H1 (cell line): ENCODE data around the gene ADTRP. TPM values are rescaled to one million over a fixed set of nuclear protein-coding genes. Genes with fewer than 3 reads are reported as not detected.

Source experiments
- CTCF ChIA-PET: fragments of 300-600 bp; sonication (Branson Sonifier 250); formaldehyde crosslinking; loops from one replicate; lab custom pipeline; 2021; ENCODE audit not compliant: partially characterized antibody; lab: Charles Lee
- POLR2A ChIA-PET: fragments of 300-600 bp; sonication (Branson Sonifier 250); formaldehyde crosslinking; loops from one replicate; lab custom pipeline; 2021; ENCODE audit warnings: inconsistent platforms; ENCODE audit not compliant: partially characterized antibody; lab: Charles Lee
- DNase-seq, 2 experiments: peaks; one replicate each; pipeline versions ENCODE4 v3.0.0 to v3.0.0-alpha.2; 2010 to 2022; ENCODE audit warnings: low spot score in 2 of 2, low read depth in 1 of 2, mixed read lengths in 1 of 2
- FAIRE-seq: peaks from 2 replicates; lab custom pipeline; 2011; peaks lifted over from hg19 to GRCh38; lab: Jason Lieb, UNC
- H2AFZ ChIP-seq: 2 replicates; pipeline ENCODE4 v1.8.1; 2012; ENCODE audit warnings: low read length, inconsistent platforms
- H2AK5ac ChIP-seq: 2 replicates; pipeline ENCODE4 v1.6.1; 2013; ENCODE audit warnings: low read depth, low read length
- H2BK120ac ChIP-seq: replicated peaks from 2 replicates; pipeline ENCODE3; 2013; ENCODE audit warnings: low read depth, low read length, inconsistent platforms
- H2BK12ac ChIP-seq: 2 replicates; pipeline ENCODE4 v1.6.1; 2013; ENCODE audit warnings: low read depth, low read length
- H2BK15ac ChIP-seq: 2 replicates; pipeline ENCODE4 v1.6.1; 2013; ENCODE audit warnings: low read length
- H2BK20ac ChIP-seq: 2 replicates; pipeline ENCODE4 v1.6.1; 2013; ENCODE audit warnings: low read length
- H2BK5ac ChIP-seq: 2 replicates; pipeline ENCODE4 v1.6.1; 2013; ENCODE audit warnings: low read depth, low read length
- H3K14ac ChIP-seq: 2 replicates; pipeline ENCODE4 v1.6.1; 2013; ENCODE audit warnings: inconsistent platforms; ENCODE audit not compliant: insufficient read length
- H3K18ac ChIP-seq: 2 replicates; pipeline ENCODE4 v1.6.1; 2013; ENCODE audit warnings: low read length; ENCODE audit errors: extremely low read depth
- H3K23ac ChIP-seq: 2 replicates; pipeline ENCODE4 v1.6.1; 2013; ENCODE audit warnings: inconsistent platforms; ENCODE audit not compliant: insufficient read length
- H3K23me2 ChIP-seq: 2 replicates; pipeline ENCODE4 v1.6.1; 2013; ENCODE audit warnings: low read depth, low read length
- H3K27ac ChIP-seq: 2 replicates; pipeline ENCODE4 v1.6.1; 2011; ENCODE audit warnings: low read depth, low read length, inconsistent platforms
- H3K27me3 ChIP-seq, 4 experiments: replicated peaks in 1 of 4; 1 replicate in 1 of 4; 2 replicates in 3 of 4; pipeline versions ENCODE4 v1.6.1 to v1.8.1; 2011 to 2013; ENCODE audit warnings: low read length in 3 of 4, mild to moderate bottlenecking in 3 of 4, inconsistent platforms in 2 of 4, mixed read lengths in 2 of 4, moderate library complexity in 1 of 4; ENCODE audit not compliant: control insufficient read depth in 3 of 4, insufficient read depth in 3 of 4; ENCODE audit errors: extremely low read depth in 1 of 4
- H3K36me3 ChIP-seq, 4 experiments: 2 replicates each; pipeline versions ENCODE4 v1.6.1 to v1.8.1; 2011 to 2013; ENCODE audit warnings: mild to moderate bottlenecking in 4 of 4, low read length in 3 of 4, moderate library complexity in 2 of 4, control low read depth in 1 of 4, inconsistent platforms in 1 of 4; ENCODE audit not compliant: insufficient read depth in 4 of 4, control insufficient read depth in 2 of 4
- H3K4ac ChIP-seq: replicated peaks from 2 replicates; pipeline ENCODE3; 2013; ENCODE audit warnings: low read length, low read depth, mixed read lengths, inconsistent platforms; ENCODE audit not compliant: insufficient read length
- H3K4me1 ChIP-seq, 4 experiments: replicated peaks in 1 of 4; 1 replicate in 1 of 4; 2 replicates in 3 of 4; pipeline versions ENCODE4 v1.6.1 to v1.8.1; 2011 to 2013; ENCODE audit warnings: low read length in 3 of 4, inconsistent platforms in 2 of 4, mixed read lengths in 1 of 4; ENCODE audit not compliant: insufficient read depth in 4 of 4, control insufficient read depth in 3 of 4
- H3K4me2 ChIP-seq, 2 experiments: 2 replicates each; pipeline versions ENCODE4 v1.6.1 to v1.8.1; 2011 to 2013; ENCODE audit warnings: low read depth in 2 of 2, low read length in 2 of 2, control low read depth in 1 of 2, inconsistent platforms in 1 of 2, mild to moderate bottlenecking in 1 of 2; ENCODE audit not compliant: insufficient read depth in 1 of 2
- H3K4me3 ChIP-seq, 4 experiments: fragments of 200-600, 300-600 bp in 1 of 4; sonication (generic), shearing (Covaris generic), sonication (Bioruptor Twin) in 1 of 4; 2 replicates each; pipeline versions ENCODE4 v1.5.1 to v1.8.1; 2011 to 2016; ENCODE audit warnings: low read length in 4 of 4, low read depth in 3 of 4, control low read depth in 2 of 4, inconsistent platforms in 2 of 4, mild to moderate bottlenecking in 2 of 4, mixed read lengths in 1 of 4, moderate library complexity in 1 of 4; ENCODE audit not compliant: insufficient read depth in 2 of 4; ENCODE audit errors: extremely low read depth in 1 of 4
- H3K56ac ChIP-seq: replicated peaks from 2 replicates; pipeline ENCODE3; 2013; ENCODE audit warnings: low read depth, mild to moderate bottlenecking, mixed read lengths, low read length, inconsistent platforms; ENCODE audit not compliant: insufficient read length
- H3K79me1 ChIP-seq: 2 replicates; pipeline ENCODE4 v1.6.1; 2013; ENCODE audit warnings: low read depth, low read length, control low read depth
- H3K79me2 ChIP-seq, 2 experiments: 2 replicates each; pipeline versions ENCODE4 v1.6.1 to v1.8.1; 2012 to 2013; ENCODE audit warnings: low read length in 2 of 2, mild to moderate bottlenecking in 2 of 2, inconsistent platforms in 1 of 2; ENCODE audit not compliant: insufficient read depth in 2 of 2, control insufficient read depth in 1 of 2
- H3K9ac ChIP-seq, 4 experiments: replicated peaks in 1 of 4; 1 replicate in 1 of 4; 2 replicates in 3 of 4; pipeline versions ENCODE4 v1.6.1 to v1.8.1; 2011 to 2013; ENCODE audit warnings: low read depth in 3 of 4, low read length in 3 of 4, control low read depth in 2 of 4, mild to moderate bottlenecking in 2 of 4, moderate library complexity in 2 of 4, inconsistent platforms in 1 of 4; ENCODE audit errors: extremely low read depth in 1 of 4
- H3K9me3 ChIP-seq, 2 experiments: 2 replicates each; pipeline versions ENCODE4 v1.6.1 to v1.8.1; 2012 to 2013; ENCODE audit warnings: mild to moderate bottlenecking in 2 of 2, moderate library complexity in 2 of 2, control low read depth in 1 of 2, inconsistent platforms in 1 of 2, low read depth in 1 of 2, low read length in 1 of 2, mixed read lengths in 1 of 2; ENCODE audit not compliant: insufficient read depth in 2 of 2
- H4K20me1 ChIP-seq, 2 experiments: replicated peaks in 1 of 2; 2 replicates each; pipeline versions ENCODE3 to v1.8.1; 2011 to 2013; ENCODE audit warnings: inconsistent platforms in 2 of 2, low read length in 2 of 2, mild to moderate bottlenecking in 1 of 2; ENCODE audit not compliant: insufficient read depth in 2 of 2, control insufficient read depth in 1 of 2
- H4K5ac ChIP-seq: 2 replicates; pipeline ENCODE4 v1.6.1; 2013; ENCODE audit warnings: low read length, low read depth, mixed read lengths, inconsistent platforms; ENCODE audit not compliant: insufficient read length
- H4K8ac ChIP-seq: 2 replicates; pipeline ENCODE4 v1.8.0; 2013; ENCODE audit warnings: mild to moderate bottlenecking, moderate library complexity, low read length, inconsistent platforms; ENCODE audit not compliant: insufficient read depth; ENCODE audit errors: extremely low read depth
- H4K91ac ChIP-seq: replicated peaks from 2 replicates; pipeline ENCODE3; 2013; ENCODE audit warnings: low read length, mixed read lengths, inconsistent platforms; ENCODE audit not compliant: insufficient read length
- CBX5 ChIP-seq: fragments of 300-800, 300-1000 bp; sonication (generic); IDR thresholded peaks from 2 replicates; pipeline ENCODE4 v1.7.1; 2016; ENCODE audit warnings: antibody characterized with exemption, low read length, low read depth
- CBX8 ChIP-seq: fragments of 300-800, 300-1000 bp; sonication (generic); IDR thresholded peaks from 2 replicates; pipeline ENCODE4 v1.7.1; 2016; ENCODE audit warnings: low read depth, low read length, borderline replicate concordance
- CREB1 ChIP-seq: IDR thresholded peaks from 2 replicates; pipeline ENCODE4 v1.6.1; 2012; ENCODE audit warnings: inconsistent platforms
- E2F6 ChIP-seq: IDR thresholded peaks from 2 replicates; pipeline ENCODE4 v1.6.1; 2012; ENCODE audit warnings: inconsistent platforms
- EGR1 ChIP-seq: IDR thresholded peaks from 2 replicates; pipeline ENCODE4 v1.6.1; 2011; ENCODE audit warnings: low read depth, low read length, borderline replicate concordance
- EP300 ChIP-seq, 2 experiments: IDR thresholded peaks; 1 replicate in 1 of 2; 2 replicates in 1 of 2; pipeline ENCODE4 v1.6.1; 2011 to 2012; ENCODE audit warnings: low read depth in 2 of 2, low read length in 2 of 2, mild to moderate bottlenecking in 2 of 2, borderline replicate concordance in 1 of 2, inconsistent platforms in 1 of 2, moderate library complexity in 1 of 2
- FOSL1 ChIP-seq: IDR thresholded peaks from 2 replicates; pipeline ENCODE4 v1.6.1; 2011; ENCODE audit warnings: mild to moderate bottlenecking, low read depth, low read length, moderate library complexity; ENCODE audit not compliant: insufficient read depth
- HDAC6 ChIP-seq: IDR thresholded peaks from one replicate; pipeline ENCODE4 v1.7.1; 2012; ENCODE audit warnings: low read depth, mild to moderate bottlenecking, inconsistent platforms, low read length, moderate library complexity
- NRF1 ChIP-seq: IDR thresholded peaks from 2 replicates; pipeline ENCODE4 v1.6.1; 2011; ENCODE audit warnings: mild to moderate bottlenecking, low read depth, low read length, improper control_type of control experiment
- POLR2A ChIP-seq, 2 experiments: IDR thresholded peaks; 1 replicate in 1 of 2; 2 replicates in 1 of 2; pipeline ENCODE4 v1.6.1; 2011; ENCODE audit warnings: low read depth in 2 of 2, low read length in 2 of 2, mild to moderate bottlenecking in 2 of 2; ENCODE audit errors: control extremely low read depth in 1 of 2
- SP4 ChIP-seq: IDR thresholded peaks from 2 replicates; pipeline ENCODE4 v1.6.1; 2012; ENCODE audit warnings: low read length, inconsistent platforms
- SUZ12 ChIP-seq: fragments of 200-600 bp; sonication (generic); IDR thresholded peaks from 2 replicates; pipeline ENCODE4 v1.6.1; 2012; ENCODE audit warnings: mild to moderate bottlenecking, inconsistent platforms, low read length, moderate library complexity, mixed read lengths
- TAF1 ChIP-seq: IDR thresholded peaks from 2 replicates; pipeline ENCODE4 v1.6.1; 2011; ENCODE audit warnings: mild to moderate bottlenecking, low read depth, low read length
- WGBS, 2 experiments: shearing (Covaris generic) in 1 of 2; methylation state at CpG; one replicate each; pipeline versions ENCODE4 v1.1.6 to v1.1.7; 2013 to 2015; ENCODE audit warnings: low lambda C conversion rate in 2 of 2, mixed read lengths in 2 of 2, inconsistent platforms in 1 of 2, low coverage in 1 of 2, missing lambda C conversion rate in 1 of 2; ENCODE audit not compliant: insufficient replicate concordance in 2 of 2, insufficient coverage in 1 of 2, insufficient read length in 1 of 2; ENCODE audit errors: extremely low coverage in 1 of 2, missing lambda C conversion rate in 1 of 2; 5-methylcytosine and 5-hydroxymethylcytosine counted together
- polyA plus RNA-seq, 7 experiments: library from polyadenylated mRNA; depleted of rRNA in 3 of 7; stranded (reverse) in 5 of 7; unstranded in 2 of 7; fragments of >200 nt in 5 of 7; fragments of 200-250 nt in 2 of 7; gene quantifications; 1 replicate in 5 of 7; 2 replicates in 1 of 7; 4 replicates in 1 of 7; pipeline versions ENCODE4 v1.2.1 to v1.2.3, GENCODE V29; 2011 to 2013; ENCODE audit warnings: missing spikeins in 2 of 7, mixed read lengths in 2 of 7
- total RNA-seq: library from RNA; stranded (reverse); fragmentation: NEBNext Ultra II Directional; extraction: Animal tissue kit (Norgen Biotek cat#: 25700); gene quantifications from 2 replicates; pipeline ENCODE4 v1.2.1, GENCODE V29; 2021
- TF ChIP-seq, protein P1 (sequence below): IDR thresholded peaks from 2 replicates; pipeline ENCODE4 v1.6.1; 2012; ENCODE audit warnings: inconsistent platforms

ADTRP gene
- total and polyA plus RNA-seq, 2 of the 8 experiments (the other 6 are each of a cell fraction or from before 2014, with no cell fraction given): 0.08 to 0.45 TPM

- H3K79me1 ChIP-seq: no peaks in the 10 kb centered on the region
- H3K14ac ChIP-seq: no peak overlapping the region
- no peak overlapping the region for H4K91ac ChIP-seq
- no peaks in the 10 kb centered on the region for H4K20me1 ChIP-seq
- no peak overlapping the region for H3K23ac ChIP-seq
- ChIA-PET CTCF (interaction anchor here (1.2 to 1.8 kb wide), 2 partner anchors 18 to 584 kb away, joined by 3 to 4 read pairs; no protein-coding TSS in a partner anchor), POLR2A (no interaction called here)
- no peak overlapping the region for H2BK12ac ChIP-seq
- H3K4ac ChIP-seq: no peak overlapping the region
- H3K4me3 ChIP-seq: no peak overlapping the region
- no peak overlapping the region for H2AK5ac ChIP-seq
- H3K27me3 ChIP-seq: no peaks in the 10 kb centered on the region
- no peak overlapping the region for H3K9ac ChIP-seq
- no peaks in the 10 kb centered on the region for H3K23me2 ChIP-seq
- H3K27ac ChIP-seq: no peak overlapping the region
- H3K4me1 ChIP-seq: no peaks in the 10 kb centered on the region
- H2AFZ ChIP-seq: no peak overlapping the region
- FAIRE-seq (no peak), DNase-seq (no peak)
- 91% methylated on average over 4 of the region's 4 CpGs; no CpG with 5 or more reads in 1 of the 2 experiments for WGBS, 2 experiments
- no peak overlapping the region for H2BK15ac ChIP-seq
- H3K56ac ChIP-seq: no peak overlapping the region
- H3K18ac ChIP-seq: no peak overlapping the region
- H4K8ac ChIP-seq: no peak overlapping the region
- H3K9me3 ChIP-seq: no peaks in the 10 kb centered on the region
- H3K36me3 ChIP-seq: no peaks in the 10 kb centered on the region
- H2BK20ac ChIP-seq: no peak overlapping the region
- H3K79me2 ChIP-seq: no peaks in the 10 kb centered on the region
- no peak overlapping the region for H4K5ac ChIP-seq
- no peak overlapping the region for H3K4me2 ChIP-seq
- H2BK120ac ChIP-seq: no peak overlapping the region
- no peak overlapping the region for H2BK5ac ChIP-seq
- TF ChIP-seq EP300 (IDR thresholded peaks at IDR 0.05; ENCODE audit: borderline replicate concordance in 1 of 2, low read depth in 2 of 2, low read length in 2 of 2) (no peak), CBX5 (no peak), POLR2A (IDR thresholded peaks at IDR 0.05; ENCODE audit: control extremely low read depth in 1 of 2, low read depth in 2 of 2, low read length in 2 of 2) (no peak), NRF1 (no peak), SUZ12 (no peak), TAF1 (no peak), CBX8 (no peak), EGR1 (no peak), E2F6 (no peak), FOSL1 (no peak), SP4 (no peak), CREB1 (no peak), HDAC6 (no peak)
- TF ChIP-seq, protein P1, sequence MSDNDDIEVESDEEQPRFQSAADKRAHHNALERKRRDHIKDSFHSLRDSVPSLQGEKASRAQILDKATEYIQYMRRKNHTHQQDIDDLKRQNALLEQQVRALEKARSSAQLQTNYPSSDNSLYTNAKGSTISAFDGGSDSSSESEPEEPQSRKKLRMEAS: no peak
These were observed 73.1 kb downstream of the ADTRP start for GRCh38 chr6:11705483-11705882.
